GM12891 (cell line): ENCODE data around the gene OSGIN1.

Source experiments
- POLR2A ChIP-seq: IDR thresholded peaks from 2 replicates; pipeline ENCODE4 v1.6.1; 2011; ENCODE audit warnings: low read depth, low read length, control low read depth
- SPI1 ChIP-seq: IDR thresholded peaks from 2 replicates; pipeline ENCODE4 v1.6.1; 2011; ENCODE audit warnings: low read depth, low read length, control low read depth

DNA sequence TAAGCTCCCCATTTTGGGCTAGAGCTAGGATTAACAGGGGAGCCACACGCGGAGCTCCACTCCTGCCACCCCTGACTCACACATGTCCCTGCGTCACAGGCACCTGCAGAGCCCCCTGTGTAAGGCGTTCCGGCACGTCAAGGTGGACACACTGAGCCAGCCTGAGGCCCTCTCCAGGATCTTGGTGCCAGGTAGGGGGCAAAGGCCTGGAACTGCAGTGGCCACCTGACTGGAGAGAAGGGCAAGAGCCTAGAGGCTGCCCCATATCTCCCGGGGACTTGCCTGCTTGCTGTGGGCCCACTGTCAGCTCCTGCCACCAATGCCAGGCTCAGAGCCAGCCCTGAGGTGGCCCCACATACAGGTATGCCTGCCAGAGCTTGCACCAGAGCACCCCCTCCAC, 48.7 kb downstream of the OSGIN1 start:
- TF ChIP-seq POLR2A (no peak), SPI1 (no peak)
